ENCODE data around the gene PRKCH.

- TF ChIP-seq, protein P1, sequence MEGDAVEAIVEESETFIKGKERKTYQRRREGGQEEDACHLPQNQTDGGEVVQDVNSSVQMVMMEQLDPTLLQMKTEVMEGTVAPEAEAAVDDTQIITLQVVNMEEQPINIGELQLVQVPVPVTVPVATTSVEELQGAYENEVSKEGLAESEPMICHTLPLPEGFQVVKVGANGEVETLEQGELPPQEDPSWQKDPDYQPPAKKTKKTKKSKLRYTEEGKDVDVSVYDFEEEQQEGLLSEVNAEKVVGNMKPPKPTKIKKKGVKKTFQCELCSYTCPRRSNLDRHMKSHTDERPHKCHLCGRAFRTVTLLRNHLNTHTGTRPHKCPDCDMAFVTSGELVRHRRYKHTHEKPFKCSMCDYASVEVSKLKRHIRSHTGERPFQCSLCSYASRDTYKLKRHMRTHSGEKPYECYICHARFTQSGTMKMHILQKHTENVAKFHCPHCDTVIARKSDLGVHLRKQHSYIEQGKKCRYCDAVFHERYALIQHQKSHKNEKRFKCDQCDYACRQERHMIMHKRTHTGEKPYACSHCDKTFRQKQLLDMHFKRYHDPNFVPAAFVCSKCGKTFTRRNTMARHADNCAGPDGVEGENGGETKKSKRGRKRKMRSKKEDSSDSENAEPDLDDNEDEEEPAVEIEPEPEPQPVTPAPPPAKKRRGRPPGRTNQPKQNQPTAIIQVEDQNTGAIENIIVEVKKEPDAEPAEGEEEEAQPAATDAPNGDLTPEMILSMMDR (tag by site-specific recombination; IDR thresholded peaks at IDR 0.05): no peak
- TF ChIP-seq GLIS2 (tag by site-specific recombination; IDR thresholded peaks at IDR 0.05) (no peak), ZNF311 (tag by site-specific recombination; IDR thresholded peaks at IDR 0.05; ENCODE audit: borderline replicate concordance) (no peak)
Measured at GRCh38 chr14:61512026-61512834, 190.9 kb downstream of the PRKCH start.
